Measurements from ENCODE around the gene FMNL1.

- no peak for TF ChIP-seq CTCF (IDR thresholded peaks at IDR 0.05)
- no peak for TF ChIP-seq TCF7L2 (IDR thresholded peaks at IDR 0.05; ENCODE audit: low read depth, low read length)
- TF ChIP-seq POLR2AphosphoS5 (IDR thresholded peaks at IDR 0.05; ENCODE audit: low read depth, low read length): no peak
- TF ChIP-seq REST (IDR thresholded peaks at IDR 0.05; ENCODE audit: insufficient read depth in 1 of 2, low read depth in 2 of 2, low read length in 1 of 2): no peak
- no peak for TF ChIP-seq SIN3A (IDR thresholded peaks at IDR 0.05; ENCODE audit: borderline replicate concordance, insufficient read depth, low read depth, low read length)
These were observed 9.2 kb downstream of the FMNL1 start for GRCh38 chr17:45230787-45231480.
